GM12892 (cell line): ENCODE data around the gene TMIGD1. TPM values are rescaled to one million over a fixed set of nuclear protein-coding genes. Genes with fewer than 3 reads are reported as not detected.

ENCODE experiments used
- DNase-seq: peaks from one replicate; pipeline ENCODE4 v3.0.0; 2011; ENCODE audit not compliant: insufficient read length
- FAIRE-seq: peaks from 2 replicates; lab custom pipeline; 2011; peaks lifted over from hg19 to GRCh38; lab: Jason Lieb, UNC
- POLR2A ChIP-seq: IDR thresholded peaks from 2 replicates; pipeline ENCODE4 v1.6.1; 2011; ENCODE audit warnings: low read depth, low read length, control low read depth
- POLR2AphosphoS5 ChIP-seq: IDR thresholded peaks from 2 replicates; pipeline ENCODE4 v1.6.1; 2011; ENCODE audit warnings: low read depth, low read length, control low read depth
- TAF1 ChIP-seq: IDR thresholded peaks from 2 replicates; pipeline ENCODE4 v1.6.1; 2011; ENCODE audit warnings: low read depth, mild to moderate bottlenecking, control low read depth, low read length, borderline replicate concordance
- polyA plus RNA-seq: library from polyadenylated mRNA; unstranded; fragments of >200 nt; gene quantifications from one replicate; pipeline ENCODE4 v1.2.1, GENCODE V29; 2012; ENCODE audit warnings: missing spikeins, inconsistent platforms; ENCODE audit not compliant: missing spikeins

Gene TMIGD1, protein sequence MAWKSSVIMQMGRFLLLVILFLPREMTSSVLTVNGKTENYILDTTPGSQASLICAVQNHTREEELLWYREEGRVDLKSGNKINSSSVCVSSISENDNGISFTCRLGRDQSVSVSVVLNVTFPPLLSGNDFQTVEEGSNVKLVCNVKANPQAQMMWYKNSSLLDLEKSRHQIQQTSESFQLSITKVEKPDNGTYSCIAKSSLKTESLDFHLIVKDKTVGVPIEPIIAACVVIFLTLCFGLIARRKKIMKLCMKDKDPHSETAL
- polyA plus RNA-seq: not detected

- TF ChIP-seq POLR2AphosphoS5 (no peak), POLR2A (no peak), TAF1 (no peak)
- FAIRE-seq (no peak), DNase-seq (no peak)
Observed at GRCh38 chr17:30333503-30334360, at the start of gene TMIGD1. Gene TMIGD1 (minus strand): TSS chr17:30334057. CDS start chr17:30332133, 1,924 bp downstream.

DNA sequence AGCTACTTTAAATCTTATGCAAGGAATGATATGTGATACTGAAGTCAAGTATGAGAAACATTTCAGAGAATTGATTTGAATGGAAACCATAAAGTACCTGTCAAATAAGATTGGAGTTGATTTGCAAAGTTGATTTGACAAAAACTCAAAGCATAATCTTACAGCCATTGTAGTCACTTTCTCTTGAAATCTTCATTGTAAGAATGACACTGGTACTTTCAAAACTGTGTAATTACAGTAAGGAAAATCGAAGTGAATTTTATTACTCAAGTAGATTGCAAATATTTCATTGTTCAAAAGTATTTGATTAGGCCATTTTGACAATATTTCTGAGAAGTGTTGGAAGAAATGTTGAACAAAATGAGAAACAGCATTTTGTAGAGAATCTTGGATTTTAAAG, 48.5 kb upstream of the TMIGD1 start:
- TF ChIP-seq POLR2AphosphoS5: no peak
- no peak for TF ChIP-seq POLR2A
- TF ChIP-seq TAF1: no peak
- no peak for FAIRE-seq
- no peak for DNase-seq

DNA sequence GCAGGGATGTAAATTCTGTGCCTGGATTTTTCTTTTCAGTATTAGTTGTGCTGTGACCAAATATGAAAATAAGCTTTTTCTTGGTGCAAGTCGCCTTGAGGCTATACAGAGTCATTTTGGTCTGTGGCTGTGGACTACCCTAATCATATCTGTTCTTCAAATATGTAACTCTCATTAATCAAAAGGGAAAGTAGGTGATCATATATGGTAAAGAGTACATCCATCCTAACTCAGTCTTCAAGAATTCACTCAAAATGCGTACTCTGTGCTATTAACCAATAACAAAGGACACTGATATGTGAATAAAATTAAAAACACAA, 47.4 kb upstream of the TMIGD1 start:
- FAIRE-seq (no peak), DNase-seq (no peak)
- TF ChIP-seq POLR2AphosphoS5: no peak
- TF ChIP-seq TAF1: no peak
- no peak for TF ChIP-seq POLR2A

DNA sequence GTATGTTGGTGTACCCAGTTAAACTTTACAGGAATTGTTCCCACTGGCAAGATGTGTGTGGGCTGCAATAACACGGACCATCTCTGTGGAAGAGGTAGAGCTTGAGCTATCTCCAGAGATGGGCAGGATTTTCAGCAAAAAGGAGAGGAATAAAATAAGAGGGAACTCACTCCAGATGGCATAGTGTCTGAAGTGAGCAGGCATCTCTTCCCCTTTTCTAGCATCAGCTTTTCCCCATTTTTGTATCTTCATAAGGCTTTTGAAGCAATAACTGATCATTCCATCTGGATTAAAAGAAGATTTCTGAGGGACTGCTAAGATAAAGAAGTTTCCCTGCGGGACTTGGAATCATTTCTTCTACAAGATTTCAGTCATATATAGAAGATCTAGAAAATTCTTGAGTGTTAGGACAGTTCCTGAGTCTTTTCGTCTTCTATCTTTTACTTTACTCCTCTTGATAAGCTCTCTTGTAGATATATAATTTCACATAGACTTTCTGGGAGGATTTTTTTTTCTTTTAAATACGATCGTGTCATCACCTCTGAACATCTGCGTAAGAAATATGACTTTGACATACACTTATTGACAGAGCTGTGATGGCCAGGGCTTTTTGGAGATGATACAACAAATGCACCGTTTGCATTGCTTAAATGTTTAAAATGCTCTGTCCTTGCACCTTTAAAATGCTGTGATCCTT, 46.9 kb upstream of the TMIGD1 start:
- no peak for FAIRE-seq
- DNase-seq: no peak
- TF ChIP-seq POLR2AphosphoS5 (no peak), TAF1 (no peak), POLR2A (no peak)

GRCh38 chr17:30379903-30380381, 46.1 kb upstream of the TMIGD1 start:
- peak; percentile 58 for FAIRE-seq
- TF ChIP-seq TAF1: no peak
- no peak for TF ChIP-seq POLR2AphosphoS5
- TF ChIP-seq POLR2A: no peak
- no peak for DNase-seq

GRCh38 chr17:30379303-30379902, 45.5 kb upstream of the TMIGD1 start:
- DNase-seq: no peak
- peak; percentile 36 for FAIRE-seq
- no peak for TF ChIP-seq POLR2A
- TF ChIP-seq TAF1: no peak
- TF ChIP-seq POLR2AphosphoS5: no peak

- TF ChIP-seq POLR2AphosphoS5: peak; percentile 70
- peak; percentile 43; the same call in 1 of the 2 replicates for TF ChIP-seq TAF1
- peak; percentile 82 for TF ChIP-seq POLR2A
- peak; percentile 92 for FAIRE-seq
- peak; percentile 85 for DNase-seq
Observed at GRCh38 chr17:30378825-30379302, 45.0 kb upstream of the TMIGD1 start, which contains the start of gene CPD. Gene CPD (plus strand): TSS chr17:30378927. CDS start chr17:30378981, 54 bp downstream.

GRCh38 chr17:30378241-30378824, 44.5 kb upstream of the TMIGD1 start:
- DNase-seq (no peak), FAIRE-seq (no peak)
- TF ChIP-seq TAF1 (no peak), POLR2A (no peak), POLR2AphosphoS5 (no peak)

DNA sequence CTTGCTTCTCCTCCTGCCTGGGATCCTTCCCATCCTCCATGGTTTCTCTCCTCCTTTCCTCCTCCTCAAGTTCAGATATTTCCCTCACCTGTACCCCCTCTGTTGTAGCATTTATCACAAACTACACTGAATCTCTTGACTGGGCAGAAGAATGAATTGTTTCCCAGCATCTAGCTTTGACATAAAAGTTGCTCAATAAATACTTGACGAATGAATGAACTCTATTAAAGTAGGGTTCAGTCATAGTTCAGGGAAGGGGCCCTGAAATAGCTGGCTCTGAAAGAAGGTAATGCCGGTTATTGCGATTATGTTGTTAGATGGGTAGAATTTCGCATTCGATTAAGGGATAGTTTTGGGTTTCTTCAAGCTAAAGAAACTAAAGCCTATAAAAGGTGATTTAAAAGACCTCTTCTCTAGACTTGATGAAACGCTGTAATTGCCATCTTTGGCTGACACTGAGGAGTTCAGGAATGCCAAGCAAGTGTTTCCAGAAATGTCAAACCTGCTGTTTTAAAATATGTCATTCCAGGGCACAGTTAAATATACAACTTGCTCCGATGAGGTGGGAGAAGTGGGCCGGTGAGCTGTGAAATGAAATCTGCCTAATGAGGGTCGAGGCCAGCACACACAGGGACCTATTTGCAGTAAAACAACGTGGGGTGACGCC, 43.9 kb upstream of the TMIGD1 start:
- TF ChIP-seq POLR2AphosphoS5: no peak
- TF ChIP-seq TAF1: no peak
- no peak for TF ChIP-seq POLR2A
- no peak for DNase-seq
- peak; percentile 44 for FAIRE-seq
